Tongue (tissue), 2 donors: ENCODE measurements around the gene HOXA13. TPM values are rescaled to one million over a fixed set of nuclear protein-coding genes. Genes with fewer than 3 reads are reported as not detected.

ENCODE experiments used
- DNase-seq: peaks from one replicate; pipeline ENCODE4 v3.0.0-alpha.2; 2015
- total RNA-seq: library from RNA; depleted of rRNA; stranded (reverse); fragments of >200 nt; gene quantifications from one replicate; pipeline ENCODE4 v1.2.3, GENCODE V29; 2014

HOXA13 gene
- total RNA-seq, 1 donor from 2014 or later: not detected

- DNase-seq: no peak
Measured at GRCh38 chr7:27181795-27182275, 18.1 kb downstream of the HOXA13 start.

GRCh38 chr7:27180431-27181420, 19.2 kb downstream of the HOXA13 start:
- DNase-seq: no peak

- DNase-seq: peak; percentile 75
Measured at GRCh38 chr7:27179503-27180430, 20.1 kb downstream of the HOXA13 start.

GRCh38 chr7:27179030-27179429, 20.9 kb downstream of the HOXA13 start:
- no peak for DNase-seq

GRCh38 chr7:27178366-27178765, 21.5 kb downstream of the HOXA13 start:
- no peak for DNase-seq

- DNase-seq: no peak
Measured at GRCh38 chr7:27177795-27178320, 22.0 kb downstream of the HOXA13 start.

GRCh38 chr7:27176962-27177794, 22.7 kb downstream of the HOXA13 start:
- no peak for DNase-seq

- no peak for DNase-seq
Measured at GRCh38 chr7:27176524-27176845, 23.4 kb downstream of the HOXA13 start.

GRCh38 chr7:27175626-27176523, 24.0 kb downstream of the HOXA13 start:
- DNase-seq: no peak

- DNase-seq: no peak
Measured at GRCh38 chr7:27174874-27175625, 24.8 kb downstream of the HOXA13 start.

GRCh38 chr7:27173956-27174873, 25.7 kb downstream of the HOXA13 start, which contains the start of gene HOXA10:
TSS of gene HOXA10 (minus strand) at chr7:27174320. CDS start at chr7:27174306, 14 bp downstream.
- DNase-seq: no peak

GRCh38 chr7:27173511-27173955, 26.4 kb downstream of the HOXA13 start:
- no peak for DNase-seq

GRCh38 chr7:27172823-27173510, 26.9 kb downstream of the HOXA13 start:
- DNase-seq: no peak

GRCh38 chr7:27172315-27172774, 27.5 kb downstream of the HOXA13 start:
- no peak for DNase-seq

- no peak for DNase-seq
Measured at GRCh38 chr7:27171637-27172314, 28.1 kb downstream of the HOXA13 start.

- DNase-seq: no peak
Measured at GRCh38 chr7:27171325-27171636, 28.6 kb downstream of the HOXA13 start.
